SK-N-MC (cell line): ENCODE data around the gene ISG20.

Experiments used
- EZH2 ChIP-seq: fragments of 200-600 bp; sonication (generic); IDR thresholded peaks from one replicate; pipeline ENCODE4 v1.6.1; 2017; ENCODE audit warnings: antibody characterized with exemption
- POLR2AphosphoS5 ChIP-seq: IDR thresholded peaks from 2 replicates; pipeline ENCODE4 v1.6.1; 2012; ENCODE audit warnings: mild to moderate bottlenecking, low read depth, low read length, borderline replicate concordance

DNA sequence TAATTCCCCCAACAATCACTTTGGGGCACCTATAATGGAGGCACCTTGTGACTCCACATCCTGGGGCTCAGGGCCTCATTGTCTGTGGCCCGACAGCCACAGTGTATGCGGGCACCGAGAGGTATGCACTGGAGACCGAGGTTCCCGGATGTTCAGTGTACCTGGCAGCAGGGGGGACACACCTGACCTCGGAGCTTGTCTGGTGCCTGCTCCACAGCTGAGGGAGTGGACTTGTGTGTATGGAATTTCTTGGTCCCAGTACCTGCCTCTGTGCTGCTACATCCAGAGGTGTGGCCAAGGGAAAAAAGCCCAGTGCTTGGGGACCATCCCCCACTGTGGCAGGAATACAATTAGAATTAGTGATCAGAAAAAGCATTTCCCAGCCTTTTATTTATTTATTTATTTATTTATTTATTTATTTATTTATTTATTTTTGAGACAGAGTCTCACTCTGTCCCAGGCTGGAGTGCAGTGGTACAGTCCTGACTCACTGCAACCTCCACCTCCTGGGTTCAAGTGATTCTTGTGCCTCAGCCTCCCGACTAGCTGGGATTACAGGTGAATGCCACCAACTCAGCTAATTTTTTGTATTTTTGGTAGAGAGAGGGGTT lies 26.5 kb upstream of the ISG20 start:
- TF ChIP-seq POLR2AphosphoS5: no peak
- TF ChIP-seq EZH2: no peak
